GM19397 (cell line): ENCODE data around the gene RAB4A.

Experiments used
- ATAC-seq: cut with Tn5 transposase; IDR thresholded peaks from one replicate; pipeline ENCODE4 v1.9.1; 2021; ENCODE audit warnings: mild to moderate bottlenecking, moderate library complexity; ENCODE audit not compliant: unreplicated experiment

Gene RAB4A

GRCh38 chr1:229328598-229329362 is 57.9 kb downstream of the RAB4A start:
- no peak for ATAC-seq

GRCh38 chr1:229334269-229334668 is 63.4 kb downstream of the RAB4A start:
- ATAC-seq, result no peak

- no peak for ATAC-seq
Observed at GRCh38 chr1:229334716-229335115, 63.8 kb downstream of the RAB4A start.

- ATAC-seq, result no peak
Observed at GRCh38 chr1:229336345-229336744, 65.4 kb downstream of the RAB4A start.

GRCh38 chr1:229339086-229339485 is 68.2 kb downstream of the RAB4A start:
- no peak for ATAC-seq

GRCh38 chr1:229339520-229339919 is 68.6 kb downstream of the RAB4A start:
- no peak for ATAC-seq

GRCh38 chr1:229340496-229340895 is 69.6 kb downstream of the RAB4A start:
- ATAC-seq, result no peak

- peak; percentile 71 for ATAC-seq
Observed at GRCh38 chr1:229341774-229342655, 71.1 kb downstream of the RAB4A start.

- ATAC-seq, result peak; percentile 41
Observed at GRCh38 chr1:229342656-229343569, 72.0 kb downstream of the RAB4A start, which contains the start of gene CCSAP. Gene CCSAP (minus strand): TSS chr1:229343047. CDS start chr1:229342465, 582 bp downstream.

GRCh38 chr1:229344139-229344538 is 73.2 kb downstream of the RAB4A start:
- no peak for ATAC-seq

GRCh38 chr1:229344937-229345684 is 74.2 kb downstream of the RAB4A start:
- ATAC-seq, result no peak

- ATAC-seq, result no peak
Observed at GRCh38 chr1:229347528-229347927, 76.6 kb downstream of the RAB4A start.

GRCh38 chr1:229349463-229350385 is 78.8 kb downstream of the RAB4A start:
- ATAC-seq, result no peak

- ATAC-seq, result no peak
Observed at GRCh38 chr1:229352975-229353374, 82.1 kb downstream of the RAB4A start.

- ATAC-seq, result no peak
Observed at GRCh38 chr1:229354226-229354625, 83.3 kb downstream of the RAB4A start.
